ENCODE data around the gene NEUROG2. TPM values are rescaled to one million over a fixed set of nuclear protein-coding genes. Genes with fewer than 3 reads are reported as not detected.

The NEUROG2 gene
- total and polyA plus RNA-seq, 2 of the 8 experiments (the other 6 are each of a cell fraction or from before 2014, with no cell fraction given): 0.03 TPM; not detected in 1

GRCh38 chr4:112557676-112558411 is 41.9 kb upstream of the NEUROG2 start:
- no peak overlapping the region for H3K9ac ChIP-seq (replicated peaks in 1 of 4; ENCODE audit: extremely low read depth in 1 of 4, low read depth in 3 of 4, low read length in 3 of 4)
- 86% methylated on average over 2 of the region's 2 CpGs; no CpG with 5 or more reads in 1 of the 2 experiments for WGBS, 2 experiments (ENCODE audit: extremely low coverage in 1 of 2, insufficient coverage in 1 of 2, insufficient read length in 1 of 2, insufficient replicate concordance in 2 of 2, low coverage in 1 of 2, low lambda C conversion rate in 2 of 2, missing lambda C conversion rate in 1 of 2)
- TF ChIP-seq CTCF (IDR thresholded peaks at IDR 0.05; ENCODE audit: control extremely low read depth in 1 of 3, insufficient read depth in 1 of 3, low read depth in 1 of 3, low read length in 3 of 3) (no peak), CEBPB (IDR thresholded peaks at IDR 0.05; ENCODE audit: low read depth, low read length) (peak; percentile 28; the same call in 1 of the 2 replicates)
- no peak overlapping the region for H3K56ac ChIP-seq (replicated peaks; ENCODE audit: insufficient read length, low read depth, low read length)
- no peak overlapping the region for H4K91ac ChIP-seq (replicated peaks; ENCODE audit: insufficient read length, low read length)
- no peaks in the 10 kb centered on the region for H3K23me2 ChIP-seq (ENCODE audit: low read depth, low read length)
- no peak overlapping the region for H2BK15ac ChIP-seq (ENCODE audit: low read length)
- H3K4me3 ChIP-seq (ENCODE audit: extremely low read depth in 1 of 4, insufficient read depth in 2 of 4, low read depth in 3 of 4, low read length in 4 of 4): no peak overlapping the region
- H3K18ac ChIP-seq (ENCODE audit: extremely low read depth, low read length): 0 out of 2 replicates have a peak overlapping the region, but pooled peaks have one; percentile 13
- peaks cover 0 to 5% (median 0%) of the 10 kb centered on the region in 4 experiments; a peak in 1 of 7 replicates for H3K4me1 ChIP-seq (replicated peaks in 1 of 4; ENCODE audit: control insufficient read depth in 3 of 4, insufficient read depth in 4 of 4, low read length in 3 of 4)
- no peak overlapping the region for H3K14ac ChIP-seq (ENCODE audit: insufficient read length)
- no peaks in the 10 kb centered on the region for H4K20me1 ChIP-seq (replicated peaks in 1 of 2; ENCODE audit: control insufficient read depth in 1 of 2, insufficient read depth in 2 of 2, low read length in 2 of 2)
- no peak overlapping the region for H4K5ac ChIP-seq (ENCODE audit: insufficient read length, low read depth, low read length)
- no peak overlapping the region for H3K27ac ChIP-seq (ENCODE audit: low read depth, low read length)
- H4K8ac ChIP-seq (ENCODE audit: extremely low read depth, insufficient read depth, low read length): no peak overlapping the region
- H3K79me1 ChIP-seq (ENCODE audit: low read depth, low read length): no peaks in the 10 kb centered on the region
- no peaks in the 10 kb centered on the region for H3K79me2 ChIP-seq (ENCODE audit: control insufficient read depth in 1 of 2, insufficient read depth in 2 of 2, low read length in 2 of 2)
- H3K27me3 ChIP-seq (replicated peaks in 1 of 4; ENCODE audit: control insufficient read depth in 3 of 4, extremely low read depth in 1 of 4, insufficient read depth in 3 of 4, low read length in 3 of 4): no peaks in the 10 kb centered on the region
- no peak overlapping the region for H3K4me2 ChIP-seq (ENCODE audit: insufficient read depth in 1 of 2, low read depth in 2 of 2, low read length in 2 of 2)
- no peak overlapping the region for H2BK120ac ChIP-seq (replicated peaks; ENCODE audit: low read depth, low read length)
- H3K9me3 ChIP-seq (ENCODE audit: insufficient read depth in 2 of 2, low read depth in 1 of 2, low read length in 1 of 2): no peaks in the 10 kb centered on the region
- H3K36me3 ChIP-seq (ENCODE audit: control insufficient read depth in 2 of 4, insufficient read depth in 4 of 4, low read length in 3 of 4): peaks cover 0 to 17% (median 2%) of the 10 kb centered on the region in 4 experiments; a peak in 5 of 8 replicates
- no peak overlapping the region for H2BK5ac ChIP-seq (ENCODE audit: low read depth, low read length)
- H2BK12ac ChIP-seq (ENCODE audit: low read depth, low read length): no peak overlapping the region
- H2AK5ac ChIP-seq (ENCODE audit: low read depth, low read length): no peak overlapping the region
- H2AFZ ChIP-seq (ENCODE audit: low read length): no peak overlapping the region
- H2BK20ac ChIP-seq (ENCODE audit: low read length): no peak overlapping the region
- no peak overlapping the region for H3K4ac ChIP-seq (replicated peaks; ENCODE audit: insufficient read length, low read depth, low read length)
- POLR2A ChIA-PET (ENCODE audit: partially characterized antibody): no interaction called here
- H3K23ac ChIP-seq (ENCODE audit: insufficient read length): no peak overlapping the region
- CTCF ChIA-PET (ENCODE audit: partially characterized antibody): interaction anchor here (0.6 kb wide), 1 partner anchor 41 kb away, joined by 3 read pairs; no protein-coding TSS in a partner anchor
- FAIRE-seq: peak; percentile 32
- no peak for DNase-seq (ENCODE audit: low read depth in 1 of 2, low spot score in 2 of 2)

All from H1 (cell line).